Ectodermal cell (in vitro differentiated cells): Measurements from ENCODE around the gene DAB1.

ENCODE experiments used
- H3K27ac ChIP-seq: 2 replicates; pipeline ENCODE4 v1.7.0; 2013; ENCODE audit warnings: mild to moderate bottlenecking, low read depth, low read length; ENCODE audit not compliant: insufficient read depth, poor library complexity, severe bottlenecking
- H3K27me3 ChIP-seq: 2 replicates; pipeline ENCODE4 v1.7.0; 2013; ENCODE audit warnings: mild to moderate bottlenecking, low read length; ENCODE audit not compliant: insufficient read depth, control insufficient read depth, poor library complexity, severe bottlenecking
- H3K36me3 ChIP-seq: one replicate; pipeline ENCODE4 v1.7.0; 2013; ENCODE audit warnings: low read length; ENCODE audit not compliant: control insufficient read depth, insufficient read depth
- H3K4me1 ChIP-seq: one replicate; pipeline ENCODE4 v1.7.0; 2013; ENCODE audit warnings: low read length; ENCODE audit not compliant: control insufficient read depth, insufficient read depth
- H3K4me3 ChIP-seq: 2 replicates; pipeline ENCODE4 v1.7.0; 2013; ENCODE audit warnings: low read depth, low read length, control low read depth; ENCODE audit not compliant: insufficient read depth
- H3K9me3 ChIP-seq: 2 replicates; pipeline ENCODE4 v1.7.0; 2013; ENCODE audit warnings: mild to moderate bottlenecking, low read length, moderate library complexity; ENCODE audit not compliant: control insufficient read depth
- WGBS, 2 experiments: methylation state at CpG; one replicate each; pipeline ENCODE4 v1.1.7; 2013; ENCODE audit warnings: missing lambda C conversion rate in 2 of 2; 5-methylcytosine and 5-hydroxymethylcytosine counted together

DAB1 gene

GRCh38 chr1:57420981-57421785 is 2.7 kb downstream of the DAB1 start:
- WGBS, 2 experiments = 8 to 14% methylated on average over 8 to 9 of the region's 9 CpGs
- H3K27ac ChIP-seq = no peak overlapping the region
- H3K9me3 ChIP-seq = no peaks in the 10 kb centered on the region
- H3K27me3 ChIP-seq = peaks cover 65% of the 10 kb centered on the region
- H3K36me3 ChIP-seq = no peaks in the 10 kb centered on the region
- H3K4me1 ChIP-seq = peaks cover 4% of the 10 kb centered on the region
- H3K4me3 ChIP-seq = peak overlapping the region; percentile 7

- H3K9me3 ChIP-seq = no peaks in the 10 kb centered on the region
- peaks cover 4% of the 10 kb centered on the region for H3K4me1 ChIP-seq
- H3K27ac ChIP-seq = no peak overlapping the region
- H3K4me3 ChIP-seq = no peak overlapping the region
- H3K27me3 ChIP-seq = peaks cover 45% of the 10 kb centered on the region
- 92 to 94% methylated on average over 4 of the region's 4 CpGs for WGBS, 2 experiments
- H3K36me3 ChIP-seq = no peaks in the 10 kb centered on the region
These were observed 4.9 kb downstream of the DAB1 start for GRCh38 chr1:57418971-57419370.

GRCh38 chr1:57411262-57411661 is 12.6 kb downstream of the DAB1 start:
- Histone ChIP-seq H3K4me3 (no peak overlapping the region), H3K9me3 (peaks cover 4% of the 10 kb centered on the region), H3K36me3 (no peaks in the 10 kb centered on the region), H3K27ac (no peak overlapping the region), H3K27me3 (no peaks in the 10 kb centered on the region), H3K4me1 (peaks cover 7% of the 10 kb centered on the region)
- 76 to 78% methylated on average over 3 of the region's 3 CpGs for WGBS, 2 experiments

- H3K36me3 ChIP-seq = no peaks in the 10 kb centered on the region
- H3K4me3 ChIP-seq = no peak overlapping the region
- H3K9me3 ChIP-seq = peaks cover 4% of the 10 kb centered on the region
- no peaks in the 10 kb centered on the region for H3K27me3 ChIP-seq
- no peak overlapping the region for H3K27ac ChIP-seq
- 82 to 91% methylated on average over 3 to 4 of the region's 4 CpGs for WGBS, 2 experiments
- peaks cover 7% of the 10 kb centered on the region for H3K4me1 ChIP-seq
These were observed 13.4 kb downstream of the DAB1 start for GRCh38 chr1:57410508-57410907.

- Histone ChIP-seq H3K27ac (no peak overlapping the region), H3K27me3 (no peaks in the 10 kb centered on the region), H3K4me1 (peaks cover 7% of the 10 kb centered on the region), H3K4me3 (no peak overlapping the region), H3K9me3 (peaks cover 4% of the 10 kb centered on the region), H3K36me3 (no peaks in the 10 kb centered on the region)
- 75 to 79% methylated on average over 4 of the region's 4 CpGs for WGBS, 2 experiments
These were observed 15.9 kb downstream of the DAB1 start for GRCh38 chr1:57407928-57408327.

- Histone ChIP-seq H3K27ac (no peak overlapping the region), H3K4me1 (peaks cover 7% of the 10 kb centered on the region), H3K4me3 (no peak overlapping the region), H3K36me3 (no peaks in the 10 kb centered on the region), H3K9me3 (no peaks in the 10 kb centered on the region), H3K27me3 (no peaks in the 10 kb centered on the region)
- WGBS, 2 experiments = 92 to 100% methylated on average over 2 of the region's 2 CpGs
These were observed 17.4 kb downstream of the DAB1 start for GRCh38 chr1:57406428-57406970.

GRCh38 chr1:57404884-57405283 is 19.0 kb downstream of the DAB1 start:
- Histone ChIP-seq H3K27ac (no peak overlapping the region), H3K27me3 (no peaks in the 10 kb centered on the region), H3K36me3 (no peaks in the 10 kb centered on the region), H3K4me3 (no peak overlapping the region), H3K9me3 (no peaks in the 10 kb centered on the region), H3K4me1 (peaks cover 7% of the 10 kb centered on the region)
- 74 to 86% methylated on average over 3 of the region's 3 CpGs for WGBS, 2 experiments

- Histone ChIP-seq H3K4me1 (peaks cover under 1% of the 10 kb centered on the region), H3K27me3 (no peaks in the 10 kb centered on the region), H3K9me3 (no peaks in the 10 kb centered on the region), H3K27ac (no peak overlapping the region), H3K36me3 (no peaks in the 10 kb centered on the region), H3K4me3 (no peak overlapping the region)
- WGBS, 2 experiments = 97 to 100% methylated on average over 1 of the region's 1 CpG
These were observed 20.7 kb downstream of the DAB1 start for GRCh38 chr1:57403201-57403600.

- Histone ChIP-seq H3K27me3 (no peaks in the 10 kb centered on the region), H3K36me3 (no peaks in the 10 kb centered on the region), H3K4me3 (no peak overlapping the region), H3K9me3 (no peaks in the 10 kb centered on the region), H3K27ac (no peak overlapping the region), H3K4me1 (no peaks in the 10 kb centered on the region)
- WGBS, 2 experiments = 88 to 100% methylated on average over 1 of the region's 1 CpG
These were observed 22.2 kb downstream of the DAB1 start for GRCh38 chr1:57401671-57402070.

- Histone ChIP-seq H3K36me3 (no peaks in the 10 kb centered on the region), H3K27me3 (no peaks in the 10 kb centered on the region), H3K4me3 (no peak overlapping the region), H3K9me3 (no peaks in the 10 kb centered on the region), H3K27ac (no peak overlapping the region), H3K4me1 (no peaks in the 10 kb centered on the region)
- WGBS, 2 experiments = 93 to 97% methylated on average over 5 of the region's 5 CpGs
These were observed 23.8 kb downstream of the DAB1 start for GRCh38 chr1:57400048-57400447.
